Measurements from ENCODE around the gene GNGT2.

DNA sequence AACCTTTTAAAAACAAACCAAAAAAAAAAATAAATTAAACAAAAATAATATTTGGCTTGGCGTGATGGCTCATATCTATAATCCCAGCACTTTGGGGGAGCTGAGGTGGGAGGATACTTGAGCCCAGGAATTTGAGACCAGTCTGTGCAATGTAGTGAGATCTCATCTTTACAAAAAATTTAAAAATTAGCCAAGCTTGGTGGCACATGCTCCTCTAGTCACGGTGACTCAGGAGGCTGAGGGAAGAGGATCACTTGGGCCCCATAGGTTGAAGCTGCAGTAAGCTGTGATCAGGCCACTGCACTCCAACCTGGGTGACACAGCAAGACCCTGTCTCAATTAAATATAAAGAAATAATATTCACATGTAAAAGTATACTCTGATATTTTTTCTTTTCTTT is 12.2 kb downstream of the GNGT2 start:
- TF ChIP-seq, protein P1, sequence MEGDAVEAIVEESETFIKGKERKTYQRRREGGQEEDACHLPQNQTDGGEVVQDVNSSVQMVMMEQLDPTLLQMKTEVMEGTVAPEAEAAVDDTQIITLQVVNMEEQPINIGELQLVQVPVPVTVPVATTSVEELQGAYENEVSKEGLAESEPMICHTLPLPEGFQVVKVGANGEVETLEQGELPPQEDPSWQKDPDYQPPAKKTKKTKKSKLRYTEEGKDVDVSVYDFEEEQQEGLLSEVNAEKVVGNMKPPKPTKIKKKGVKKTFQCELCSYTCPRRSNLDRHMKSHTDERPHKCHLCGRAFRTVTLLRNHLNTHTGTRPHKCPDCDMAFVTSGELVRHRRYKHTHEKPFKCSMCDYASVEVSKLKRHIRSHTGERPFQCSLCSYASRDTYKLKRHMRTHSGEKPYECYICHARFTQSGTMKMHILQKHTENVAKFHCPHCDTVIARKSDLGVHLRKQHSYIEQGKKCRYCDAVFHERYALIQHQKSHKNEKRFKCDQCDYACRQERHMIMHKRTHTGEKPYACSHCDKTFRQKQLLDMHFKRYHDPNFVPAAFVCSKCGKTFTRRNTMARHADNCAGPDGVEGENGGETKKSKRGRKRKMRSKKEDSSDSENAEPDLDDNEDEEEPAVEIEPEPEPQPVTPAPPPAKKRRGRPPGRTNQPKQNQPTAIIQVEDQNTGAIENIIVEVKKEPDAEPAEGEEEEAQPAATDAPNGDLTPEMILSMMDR (IDR thresholded peaks at IDR 0.05): no peak
- no peak for TF ChIP-seq POLR2A (IDR thresholded peaks at IDR 0.05)
